ENCODE measurements around the gene LOC128125822.
"Not testable (repeated sequence)": the region's sequence is repeated elsewhere in the genome, so short reads cannot be mapped to it uniquely, and the experiment has no call there.

LOC128125822 gene

DNA sequence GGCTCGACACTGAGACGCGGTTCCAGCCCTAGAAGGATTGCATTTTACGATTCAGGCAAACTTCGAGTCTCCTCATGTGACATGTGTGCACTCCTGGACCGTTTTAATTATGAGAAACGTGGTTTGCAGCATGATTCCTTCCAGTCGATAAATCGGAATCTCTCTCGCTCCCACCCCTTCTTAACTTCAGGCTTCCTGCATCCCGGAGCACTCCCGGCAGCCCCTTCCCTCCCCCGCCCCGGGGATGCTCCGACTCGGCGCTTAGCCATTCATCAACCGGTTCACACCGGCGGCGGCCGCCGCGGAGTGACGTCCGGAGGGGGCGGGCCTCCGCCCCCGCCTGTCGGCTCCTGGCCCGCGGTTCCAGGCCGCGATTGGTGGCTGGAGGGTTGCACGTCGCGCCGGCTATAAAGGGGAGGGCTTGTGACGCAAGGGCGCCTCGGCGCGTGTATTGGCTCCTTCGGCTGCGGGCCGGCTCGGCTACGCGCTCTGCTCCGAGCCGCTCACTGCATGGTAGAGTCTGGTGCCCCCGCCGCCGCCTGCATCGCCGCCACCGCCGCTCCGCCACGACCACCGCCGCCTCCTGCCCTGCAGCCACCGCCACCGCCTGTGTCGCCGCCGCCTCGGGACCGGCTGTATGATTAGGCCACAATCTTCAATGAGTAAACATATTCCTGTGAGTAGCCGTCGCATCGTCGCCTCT is at the start of gene LOC128125822, which contains the start of gene PTP4A1:
Gene LOC128125822, plus strand, starts transcription at position 437 of the 703 bp plus-strand sequence.
Gene PTP4A1, plus strand, starts transcription at position 437 of the 703 bp plus-strand sequence. CDS start 4,401 bp downstream, outside the sequence.
- DNase-seq: peak; percentile 98

DNA sequence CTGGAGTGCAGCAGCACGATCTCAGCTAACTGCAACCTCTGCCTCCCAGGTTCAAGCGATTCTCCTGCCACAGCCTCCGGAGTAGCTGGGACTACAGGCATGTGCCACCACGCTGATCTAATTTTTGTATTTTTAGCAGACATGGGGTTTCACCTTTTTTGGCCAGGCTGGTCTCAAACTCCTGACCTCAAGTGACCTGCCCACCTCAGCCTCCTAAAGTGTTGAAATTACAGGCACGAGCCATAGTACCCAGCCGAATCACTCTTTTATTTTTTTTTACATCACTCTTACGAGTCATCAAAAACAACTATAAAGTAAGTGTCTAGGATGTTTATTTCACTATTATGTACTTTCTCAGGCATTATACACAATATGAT is 49.4 kb upstream of the LOC128125822 start:
- DNase-seq: not testable (repeated sequence)

DNA sequence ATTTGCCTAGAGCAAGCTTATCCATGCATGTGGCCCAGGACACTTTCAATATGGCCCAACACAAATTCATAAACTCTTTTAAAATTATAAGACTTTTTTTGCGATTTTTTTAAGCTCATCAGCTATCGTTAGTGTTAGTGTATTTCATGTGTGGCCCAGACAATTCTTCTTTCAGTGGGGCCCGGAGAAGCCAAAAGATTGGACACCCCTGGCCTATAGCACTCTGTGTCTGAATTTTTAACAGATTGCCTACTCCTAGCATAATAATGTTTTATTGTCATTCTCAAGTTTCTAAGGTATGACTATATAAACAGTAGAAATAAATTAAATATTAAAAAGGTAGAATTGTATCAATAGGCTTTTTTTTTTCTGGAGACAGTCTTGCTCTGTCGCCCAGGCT is 48.6 kb upstream of the LOC128125822 start:
- no peak for DNase-seq

DNA sequence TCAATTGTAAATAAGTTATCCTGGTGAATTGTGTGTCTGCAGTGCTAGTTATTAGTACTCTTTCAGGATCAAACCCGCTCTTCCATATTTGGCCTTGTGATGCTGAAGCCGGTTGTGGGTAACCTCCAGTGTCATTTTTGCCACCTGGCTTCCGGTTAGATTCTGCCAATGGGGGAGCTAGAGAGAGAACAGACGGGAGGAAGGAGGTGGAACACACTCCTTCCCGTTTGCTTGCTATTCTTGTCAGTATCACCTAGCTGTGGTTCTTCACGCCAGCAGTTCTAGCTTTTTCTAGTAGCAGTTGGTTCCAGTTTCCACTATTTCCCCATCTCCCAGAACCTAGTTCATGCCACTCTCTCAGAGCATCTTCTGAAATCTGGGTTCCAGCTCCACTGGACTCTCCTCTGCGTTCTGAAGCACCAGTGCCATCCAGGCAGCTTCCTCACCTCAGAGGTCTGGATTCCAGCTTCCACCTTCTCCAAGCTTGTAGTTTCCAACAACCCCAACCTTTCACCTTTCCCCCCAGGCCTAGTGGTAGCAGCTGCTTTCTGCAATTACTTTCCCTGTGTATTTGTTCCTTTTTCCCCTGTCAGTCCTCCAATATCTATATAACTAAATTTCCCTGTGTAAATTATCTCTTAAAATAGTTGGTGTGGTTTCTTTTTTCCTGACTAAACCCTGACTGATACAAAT is 46.9 kb upstream of the LOC128125822 start:
- no peak for DNase-seq

DNA sequence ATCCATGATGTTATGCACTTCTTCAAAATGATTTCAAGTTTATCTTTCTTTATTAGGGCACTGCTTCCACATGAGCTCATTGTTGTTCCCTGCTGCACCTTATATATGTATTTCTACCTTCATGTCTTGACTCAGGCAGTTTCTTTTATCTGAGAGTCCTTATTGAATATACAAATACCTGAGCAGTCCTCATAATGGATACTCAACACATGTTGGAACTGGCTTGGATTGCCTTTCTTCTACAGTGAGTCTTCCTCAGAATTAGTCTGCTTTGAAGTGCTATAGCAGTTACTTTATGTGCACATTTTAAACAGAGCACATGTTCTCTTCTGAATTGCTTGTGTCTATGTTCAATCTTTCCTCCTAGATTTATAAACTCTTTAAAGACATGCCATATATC is 45.3 kb upstream of the LOC128125822 start:
- DNase-seq: no peak

DNA sequence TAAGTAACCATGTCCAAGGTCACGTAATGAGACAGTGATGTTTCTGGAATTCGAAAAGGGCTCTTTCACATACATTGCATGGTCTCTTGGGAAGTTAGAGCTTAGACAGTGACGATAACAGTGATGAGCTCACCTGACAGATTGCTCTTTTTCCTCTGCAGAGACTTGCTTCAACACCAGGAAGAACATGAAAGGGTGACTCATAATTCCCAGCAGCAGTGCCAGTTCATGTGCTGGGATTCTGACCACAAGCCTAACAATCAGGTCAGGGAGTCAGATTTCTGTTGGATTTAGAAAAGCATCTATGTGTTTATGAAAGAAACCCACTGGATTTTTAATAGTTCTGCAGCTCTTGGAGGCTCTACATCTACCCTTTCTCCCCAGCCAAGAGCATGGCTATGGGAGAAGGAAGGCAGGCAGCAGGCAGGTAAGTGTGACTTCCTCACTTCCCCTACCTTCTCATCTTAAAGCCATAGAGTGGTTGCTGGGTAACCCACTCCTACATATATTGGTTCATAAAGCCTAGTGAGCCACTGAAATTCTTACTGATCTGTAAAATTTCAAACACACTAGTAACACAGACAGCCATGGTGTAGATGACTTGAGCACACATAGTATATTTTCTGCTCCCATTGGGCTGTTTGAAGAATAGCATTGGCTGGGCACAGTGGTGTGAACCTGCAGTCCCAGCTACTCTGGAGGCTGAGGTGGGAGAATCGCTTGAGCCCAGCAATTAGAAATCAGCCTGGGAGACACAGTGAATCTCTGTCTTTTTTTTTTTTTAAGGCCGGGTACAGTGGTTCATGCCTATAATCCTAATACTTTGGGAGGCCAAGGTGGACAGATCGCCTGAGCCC is 44.4 kb upstream of the LOC128125822 start:
- DNase-seq: peak; percentile 99

DNA sequence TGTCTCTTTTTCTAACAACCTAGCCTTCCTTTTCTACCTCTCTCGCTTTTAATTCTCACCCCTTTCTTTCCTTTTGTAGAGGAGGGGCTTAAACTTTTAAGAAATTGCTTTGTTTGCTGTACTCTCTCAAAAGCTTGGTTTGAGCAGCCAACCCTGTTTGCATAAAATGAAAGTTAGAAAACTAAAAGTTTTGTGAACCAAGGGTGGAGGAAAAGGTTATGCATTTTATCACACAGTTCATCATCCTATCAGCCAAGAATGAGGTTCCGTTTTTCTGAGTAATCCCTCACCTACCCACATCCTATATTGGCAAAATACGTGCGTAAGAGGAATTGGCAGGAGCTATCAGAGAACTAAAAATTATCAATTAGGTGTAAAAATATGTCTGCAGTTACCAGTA is 42.8 kb upstream of the LOC128125822 start:
- peak; percentile 54 for DNase-seq

DNA sequence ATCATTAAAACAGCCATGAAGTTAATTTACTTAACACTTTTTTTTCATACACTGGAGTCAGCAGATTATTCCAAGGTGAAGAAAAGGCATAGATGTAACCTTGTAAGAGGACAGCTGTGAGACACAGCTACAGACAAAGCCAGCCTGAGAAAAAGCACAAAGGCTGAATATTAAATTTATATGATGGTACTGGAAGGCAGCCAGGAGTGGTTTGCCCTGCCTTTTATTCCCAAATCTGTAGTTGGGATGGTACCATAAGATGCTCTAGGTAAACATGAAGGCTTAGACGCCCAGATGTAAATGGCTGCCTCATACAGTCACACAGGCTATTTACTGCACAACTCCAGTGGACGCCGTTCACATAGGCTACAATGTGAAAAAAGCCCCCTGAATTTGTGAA is 42.1 kb upstream of the LOC128125822 start:
- no peak for DNase-seq

DNA sequence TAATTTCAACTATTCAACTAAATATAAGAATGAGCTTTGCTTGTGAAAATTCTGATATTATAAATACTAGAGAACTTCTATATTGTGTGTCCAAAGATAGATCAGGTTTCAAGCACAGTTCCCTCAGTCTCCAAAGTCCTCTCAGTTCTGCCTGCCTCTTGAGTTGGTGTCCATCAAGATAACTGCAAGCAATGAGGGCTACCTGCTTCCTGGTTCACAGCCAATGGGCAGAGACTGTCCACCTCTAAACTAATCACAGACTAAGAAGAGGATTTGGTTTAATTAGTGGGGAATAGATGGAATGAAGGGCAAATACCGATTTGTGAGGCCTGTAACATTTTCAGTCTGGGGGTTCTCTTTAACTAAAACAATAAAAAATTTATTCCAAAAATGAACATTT is 41.3 kb upstream of the LOC128125822 start:
- DNase-seq: no peak

DNA sequence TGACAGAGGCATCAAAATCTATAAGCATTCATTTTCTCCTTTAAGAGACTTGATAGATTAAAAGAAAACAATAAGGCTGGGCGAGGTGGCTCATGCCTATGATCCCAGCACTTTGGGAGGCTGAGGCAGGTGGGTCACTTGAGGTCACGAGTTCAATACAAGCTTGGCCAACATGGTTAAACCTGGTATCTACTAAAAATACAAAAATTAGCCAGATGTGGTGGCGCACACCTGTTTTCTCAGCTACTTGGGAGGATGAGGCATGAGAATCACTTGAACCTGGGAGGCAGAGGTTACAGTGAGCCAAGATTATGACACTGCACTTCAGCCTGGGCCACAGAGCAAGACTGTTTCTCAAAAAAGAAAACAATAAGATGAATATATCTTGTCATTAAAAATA is 39.3 kb upstream of the LOC128125822 start:
- DNase-seq: no peak

DNA sequence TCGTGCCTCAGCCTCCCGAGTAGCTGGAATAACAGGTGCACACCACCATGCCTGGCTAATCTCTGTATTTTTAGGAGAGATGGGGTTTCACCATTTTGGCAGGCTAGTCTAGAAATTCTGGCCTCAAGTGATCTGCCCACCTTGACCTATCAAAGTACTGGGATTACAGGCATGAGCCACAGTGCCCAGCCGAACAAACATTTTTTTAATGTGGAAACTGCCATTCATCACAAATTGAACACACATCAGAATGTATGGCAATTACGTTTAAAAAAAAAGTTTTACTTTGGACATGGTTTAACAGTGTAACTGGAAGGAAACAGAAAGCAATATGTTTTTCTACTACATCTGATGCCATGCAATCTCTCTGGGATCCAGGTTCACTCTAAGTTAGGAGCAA is 38.3 kb upstream of the LOC128125822 start:
- DNase-seq: no peak

DNA sequence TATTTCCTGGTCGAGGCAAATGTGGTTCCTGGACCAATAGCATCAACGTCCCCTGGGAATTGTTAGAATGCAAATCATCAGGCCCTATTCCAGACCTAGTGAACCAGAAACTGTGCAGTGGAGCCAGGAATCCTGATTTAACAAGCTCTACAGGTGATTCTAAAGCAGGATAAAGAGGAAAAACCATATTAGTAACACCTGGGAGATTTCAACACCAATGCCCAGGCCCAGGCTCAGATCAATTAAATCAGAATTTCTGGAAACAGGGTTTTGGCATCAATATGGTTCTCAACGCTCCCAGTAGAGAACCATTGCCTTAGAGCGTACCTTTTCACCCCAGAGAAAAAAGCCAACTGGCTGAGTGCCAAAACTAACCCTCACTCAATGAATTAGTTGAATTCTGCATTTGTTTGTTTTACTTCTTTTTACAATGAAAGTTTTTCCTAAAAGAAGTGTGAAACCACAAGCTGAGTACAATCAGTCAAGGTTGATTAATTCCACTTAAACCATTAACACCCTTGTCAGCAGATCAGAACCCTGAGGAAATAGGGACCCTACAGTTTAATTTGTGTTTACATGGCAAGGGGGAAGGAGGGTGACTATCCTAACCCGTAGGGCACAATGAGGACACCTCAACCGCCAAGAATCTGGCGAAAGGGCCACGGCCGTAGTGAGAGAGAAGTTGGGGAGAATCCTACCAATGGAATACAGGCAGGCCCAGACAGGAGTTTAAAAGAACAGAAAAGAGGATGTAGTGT is 34.9 kb upstream of the LOC128125822 start:
- DNase-seq: peak; percentile 51

DNA sequence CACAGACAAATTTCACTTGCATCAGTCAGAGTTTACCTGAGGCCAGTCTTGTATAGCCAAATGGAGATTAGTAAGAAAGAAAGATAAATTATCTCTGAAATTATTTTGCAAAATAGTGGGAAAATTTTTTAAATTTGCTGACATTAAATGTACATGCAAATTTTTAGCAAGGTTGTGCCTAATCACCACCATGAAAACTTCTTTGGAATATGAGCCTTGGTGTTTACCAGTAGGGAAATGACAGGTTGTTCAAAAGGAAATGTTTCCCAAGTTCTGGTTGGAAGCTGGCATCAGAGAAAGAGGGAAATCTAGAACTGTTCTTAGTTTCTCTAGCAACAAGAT is 34.4 kb upstream of the LOC128125822 start:
- DNase-seq: no peak

DNA sequence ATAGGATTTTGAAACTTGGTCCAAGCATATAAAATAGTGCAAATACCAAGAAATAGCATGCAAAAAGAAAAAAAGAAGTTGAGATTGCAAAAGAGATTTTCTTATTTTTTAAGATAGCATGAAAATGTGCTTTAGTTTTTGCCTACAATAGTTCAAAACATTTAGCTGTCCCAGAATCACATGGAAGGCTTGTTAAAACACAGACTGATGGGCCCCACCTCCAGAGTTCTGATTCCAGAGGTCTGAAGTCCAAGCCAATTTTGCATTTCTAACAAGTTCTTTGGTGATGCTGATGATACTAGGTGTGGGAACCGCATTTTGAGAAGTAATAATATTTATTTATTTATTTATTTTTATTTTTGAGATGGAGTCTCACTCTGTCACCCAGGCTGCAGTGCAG is 33.7 kb upstream of the LOC128125822 start:
- DNase-seq: no peak

DNA sequence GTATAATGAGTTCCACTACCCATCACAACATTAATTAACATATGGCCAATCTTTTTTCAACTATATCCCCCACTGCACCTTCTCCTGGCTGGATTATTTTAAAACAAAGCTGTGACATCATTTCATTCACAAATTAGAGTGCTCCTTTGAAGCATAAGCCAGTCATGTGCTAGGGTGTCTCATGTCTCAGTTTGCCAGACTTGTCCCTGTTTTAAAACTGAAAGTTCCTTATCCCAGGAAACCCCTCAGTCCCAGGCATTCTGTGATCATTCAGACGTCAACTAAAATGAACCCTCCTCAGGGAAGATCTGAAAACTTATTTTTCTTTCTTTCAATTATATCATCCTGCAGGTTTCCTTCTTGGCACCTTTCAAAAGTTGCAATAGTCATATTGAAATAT is 29.3 kb upstream of the LOC128125822 start:
- no peak for DNase-seq

DNA sequence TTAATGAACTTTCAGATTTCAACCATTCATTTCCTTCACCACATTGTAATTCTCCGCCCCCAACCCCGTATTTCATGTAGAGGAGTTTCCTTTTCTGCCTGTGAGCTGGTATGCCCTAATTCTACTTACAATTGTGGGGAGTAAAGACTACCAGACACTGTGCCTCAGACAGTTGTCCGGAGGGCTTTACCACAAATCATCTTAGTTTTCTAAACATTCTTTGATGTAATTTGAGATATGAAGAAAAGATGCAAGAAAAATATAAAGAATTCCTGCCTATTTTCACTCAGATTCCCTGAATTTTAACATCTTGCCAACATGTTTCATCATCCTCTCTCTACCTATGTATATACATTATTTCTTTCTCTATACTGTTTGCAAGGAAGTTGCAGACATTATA is 28.3 kb upstream of the LOC128125822 start:
- peak; percentile 37 for DNase-seq

DNA sequence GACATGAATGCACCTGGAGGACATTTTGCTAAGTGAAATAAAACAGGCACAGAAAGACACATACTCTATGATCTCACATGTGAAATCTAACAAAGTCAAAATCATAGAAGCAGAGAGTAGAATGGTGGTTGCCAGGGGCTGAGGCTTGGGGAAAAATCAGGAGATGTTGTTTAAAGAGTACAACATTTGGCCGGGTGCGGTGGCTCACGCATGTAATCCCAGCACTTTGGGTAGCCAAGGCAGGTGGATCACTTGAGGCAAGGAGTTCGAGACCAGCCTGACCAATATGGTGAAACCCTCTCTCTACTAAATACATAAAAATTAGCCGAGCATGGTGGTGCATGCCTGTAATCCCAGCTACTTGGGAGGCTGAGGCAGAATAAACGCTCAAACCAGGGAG is 26.0 kb upstream of the LOC128125822 start:
- no peak for DNase-seq

DNA sequence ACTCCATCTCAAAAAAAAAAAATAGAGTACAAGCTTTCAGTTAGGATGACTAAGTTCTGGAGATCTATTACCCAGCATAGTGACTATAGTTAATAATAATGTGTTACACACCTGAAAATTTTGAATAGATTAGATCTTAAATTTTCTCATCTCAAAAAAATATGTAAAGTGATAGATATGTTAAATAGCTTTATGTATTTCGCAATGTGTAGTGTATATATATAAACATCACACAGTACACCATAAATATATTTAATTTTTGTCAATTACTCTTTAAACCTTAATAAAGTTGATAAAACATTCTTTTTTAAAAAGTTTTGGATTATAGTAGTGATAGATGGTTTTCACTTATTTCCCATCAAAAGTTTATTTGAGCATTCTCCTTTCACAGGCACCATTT is 25.6 kb upstream of the LOC128125822 start:
- DNase-seq: no peak

DNA sequence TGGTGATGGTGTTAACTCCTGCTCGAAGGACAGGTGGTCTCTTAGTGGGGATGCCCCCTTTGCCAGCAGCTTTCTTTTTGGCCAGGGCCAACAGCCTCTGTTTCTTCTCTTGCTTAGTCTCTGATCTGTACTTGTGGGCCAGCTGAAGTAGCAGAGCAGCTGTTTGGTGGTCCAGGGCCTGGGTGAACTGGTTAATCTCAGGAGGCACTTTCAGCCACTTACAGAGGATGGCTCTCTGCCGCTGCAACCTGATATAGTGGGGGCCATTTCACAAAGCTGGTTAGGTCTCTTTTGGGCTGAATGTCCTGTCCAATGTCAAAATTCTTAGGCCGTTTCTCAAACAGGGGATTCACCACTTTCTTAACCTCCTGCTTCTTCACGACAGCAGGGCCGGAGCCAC is 23.2 kb upstream of the LOC128125822 start:
- no peak for DNase-seq

DNA sequence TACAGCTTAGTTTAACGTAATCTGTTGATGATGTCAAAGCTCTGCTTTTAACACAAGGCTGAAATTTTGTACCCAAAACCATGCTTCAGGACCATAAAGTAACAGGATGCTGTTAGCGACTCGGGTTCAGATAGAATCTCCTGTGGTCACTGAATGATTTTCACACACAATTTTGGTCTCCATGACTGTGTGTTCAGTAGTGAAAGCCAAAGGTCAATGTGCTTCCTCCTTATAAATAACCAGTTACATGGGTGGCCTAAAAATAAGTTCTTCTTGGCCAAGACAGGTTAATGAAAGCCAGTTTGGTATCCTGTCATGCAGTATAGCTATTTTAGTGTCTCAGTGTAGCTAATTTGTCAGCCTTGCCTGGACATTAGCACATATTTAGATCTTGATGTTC is 19.1 kb upstream of the LOC128125822 start:
- DNase-seq: no peak

DNA sequence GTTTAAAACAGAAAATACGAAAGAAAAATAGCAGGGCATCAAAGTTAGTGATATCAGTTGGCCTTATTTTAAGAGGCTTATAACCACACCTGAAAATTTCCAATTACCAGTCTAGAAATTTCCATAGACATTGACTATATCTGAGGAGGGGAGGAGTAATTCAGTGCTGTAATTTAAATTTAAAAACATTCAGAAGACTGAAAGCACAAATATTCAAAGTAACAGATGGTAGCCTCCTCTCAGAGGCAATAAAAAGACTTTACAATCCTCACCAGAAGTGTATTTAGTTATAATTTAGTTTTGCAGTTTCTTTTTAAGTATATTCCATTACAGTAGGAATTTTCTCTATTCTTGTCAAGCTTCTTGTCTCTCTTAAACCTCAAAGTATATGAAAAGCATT is 18.4 kb upstream of the LOC128125822 start:
- DNase-seq: no peak

DNA sequence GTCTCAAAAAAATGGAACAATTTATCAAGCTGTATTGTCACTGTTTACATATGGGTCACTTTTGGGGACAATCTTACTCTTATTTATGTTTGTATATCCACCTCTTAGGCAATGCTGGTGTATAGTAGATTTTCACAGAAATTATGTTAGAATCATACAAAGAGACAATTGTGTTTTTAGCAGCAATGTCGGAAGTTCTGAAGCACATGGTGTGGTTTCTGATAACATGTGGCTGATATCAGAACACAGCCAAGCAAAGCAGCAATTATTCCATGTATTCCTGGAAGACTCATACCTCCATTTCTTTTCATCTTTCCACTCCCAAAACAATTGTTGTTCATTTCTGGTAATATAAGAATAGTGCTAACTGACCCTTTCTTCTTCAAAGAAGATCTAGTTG is 17.5 kb upstream of the LOC128125822 start:
- DNase-seq: no peak

DNA sequence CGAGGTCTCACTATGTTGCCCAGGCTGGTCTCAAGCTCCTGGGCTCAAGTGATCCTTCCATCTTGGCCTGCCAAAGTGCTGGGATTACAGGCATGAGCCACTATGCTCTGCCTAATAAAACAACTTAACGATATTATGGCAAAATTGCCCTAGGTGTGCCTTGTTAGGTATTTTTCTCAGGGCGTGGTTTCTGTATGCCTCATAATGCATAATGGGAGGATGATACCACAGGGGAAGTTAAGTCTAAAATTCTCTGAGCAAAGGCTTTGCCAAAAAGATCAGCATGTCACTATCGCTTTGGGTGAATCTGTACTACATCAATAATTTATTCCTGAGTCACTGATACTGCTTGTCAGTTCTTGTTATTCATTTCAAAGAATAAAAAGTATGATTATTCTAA is 15.9 kb upstream of the LOC128125822 start:
- DNase-seq: no peak

All from fibroblast of skin of right biceps (primary cell).